GM21381 (cell line): Measurements from ENCODE around the gene EEF1AKMT2.

Experiments
- ATAC-seq: cut with Tn5 transposase; IDR thresholded peaks from one replicate; pipeline ENCODE4 v1.9.1; 2021; ENCODE audit warnings: mild to moderate bottlenecking, moderate library complexity; ENCODE audit not compliant: unreplicated experiment

Gene EEF1AKMT2

GRCh38 chr10:124739119-124739921, 52.4 kb downstream of the EEF1AKMT2 start:
- no peak for ATAC-seq

GRCh38 chr10:124738441-124738840, 53.2 kb downstream of the EEF1AKMT2 start:
- ATAC-seq = no peak

GRCh38 chr10:124737708-124738107, 54.0 kb downstream of the EEF1AKMT2 start:
- no peak for ATAC-seq

- ATAC-seq = no peak
Measured at GRCh38 chr10:124737221-124737620, 54.5 kb downstream of the EEF1AKMT2 start.

GRCh38 chr10:124736491-124737136, 55.1 kb downstream of the EEF1AKMT2 start:
- ATAC-seq = no peak

GRCh38 chr10:124735491-124736286, 56.0 kb downstream of the EEF1AKMT2 start:
- ATAC-seq = no peak

- no peak for ATAC-seq
Measured at GRCh38 chr10:124734311-124735166, 57.1 kb downstream of the EEF1AKMT2 start.

- no peak for ATAC-seq
Measured at GRCh38 chr10:124733571-124734245, 58.0 kb downstream of the EEF1AKMT2 start.

GRCh38 chr10:124732931-124733570, 58.6 kb downstream of the EEF1AKMT2 start:
- ATAC-seq = peak; percentile 65

GRCh38 chr10:124731551-124731950, 60.1 kb downstream of the EEF1AKMT2 start:
- ATAC-seq = no peak

- ATAC-seq = no peak
Measured at GRCh38 chr10:124730790-124731189, 60.9 kb downstream of the EEF1AKMT2 start.

GRCh38 chr10:124728830-124729661, 62.6 kb downstream of the EEF1AKMT2 start:
- ATAC-seq = no peak

- ATAC-seq = no peak
Measured at GRCh38 chr10:124728071-124728829, 63.4 kb downstream of the EEF1AKMT2 start.

- no peak for ATAC-seq
Measured at GRCh38 chr10:124727361-124727960, 64.2 kb downstream of the EEF1AKMT2 start.

GRCh38 chr10:124725791-124726190, 65.9 kb downstream of the EEF1AKMT2 start:
- ATAC-seq = no peak

- ATAC-seq = no peak
Measured at GRCh38 chr10:124725171-124725631, 66.5 kb downstream of the EEF1AKMT2 start.

- no peak for ATAC-seq
Measured at GRCh38 chr10:124724279-124725027, 67.2 kb downstream of the EEF1AKMT2 start.
